ENCODE results near the gene RGP1. TPM values are rescaled to one million over a fixed set of nuclear protein-coding genes. Genes with fewer than 3 reads are reported as not detected.

Gene RGP1
- polyA plus RNA-seq, 1 donor (not counting 4 experiments of a cell fraction or from before 2014, with no cell fraction given), result 18.3 TPM

- no peak overlapping the region for H2AFZ ChIP-seq (ENCODE audit: control insufficient read depth, low read length)
- no peaks in the 10 kb centered on the region for H3K27me3 ChIP-seq (ENCODE audit: control insufficient read depth, extremely low read depth, insufficient read depth, low read length)
- no peak overlapping the region for H3K27ac ChIP-seq (ENCODE audit: control insufficient read depth, insufficient read depth, low read length)
- H3K4me1 ChIP-seq (ENCODE audit: control insufficient read depth, extremely low read depth, insufficient read depth, low read length), result peaks cover 24% of the 10 kb centered on the region
- FAIRE-seq, result no peak
- no peak for DNase-seq (ENCODE audit: low read depth, low spot score)
- peaks cover 3% of the 10 kb centered on the region for H3K9me1 ChIP-seq (ENCODE audit: control insufficient read depth, extremely low read depth, insufficient read depth, low read length)
- H3K4me3 ChIP-seq (ENCODE audit: control insufficient read depth in 2 of 3, extremely low read depth in 1 of 3, insufficient read depth in 2 of 3, low read depth in 1 of 3, low read length in 3 of 3), result no peak overlapping the region
- H3K9ac ChIP-seq (ENCODE audit: control insufficient read depth, extremely low read depth, insufficient read depth, low read length), result no peak overlapping the region
- no peak for TF ChIP-seq CTCF (optimal IDR thresholded peaks at IDR 0.05 in 1 of 3, IDR thresholded peaks at IDR 0.05 in 1 of 3, conservative IDR thresholded peaks at IDR 0.05 in 1 of 3; ENCODE audit: extremely low read depth in 1 of 3, insufficient read depth in 2 of 3, low read length in 3 of 3)
- no peak for TF ChIP-seq EZH2 (IDR thresholded peaks at IDR 0.05; ENCODE audit: low read length)
- dilution Hi-C loops (cut with MboI; ENCODE audit: extremely low pct_ligation_motif_present, low sequenced_read_pairs), result no loop called here
- peaks cover 15 to 27% of the 10 kb centered on the region in 2 experiments for H3K36me3 ChIP-seq (ENCODE audit: control insufficient read depth in 2 of 2, extremely low read depth in 1 of 2, insufficient read depth in 2 of 2, low read length in 2 of 2)
- H3K4me2 ChIP-seq (ENCODE audit: control insufficient read depth, extremely low read depth, insufficient read depth, low read depth, low read length), result peak overlapping the region; percentile 58
- no peaks in the 10 kb centered on the region for H3K9me3 ChIP-seq (ENCODE audit: control insufficient read depth, low read depth, low read length)
- H3K79me2 ChIP-seq (ENCODE audit: control insufficient read depth, insufficient read depth, low read length), result peaks cover 43% of the 10 kb centered on the region
- H4K20me1 ChIP-seq (ENCODE audit: control insufficient read depth, extremely low read depth, insufficient read depth, low read length), result peaks cover 5% of the 10 kb centered on the region
These were observed 3.5 kb upstream of the RGP1 start for GRCh38 chr9:35745569-35745968.

- FAIRE-seq (no peak), DNase-seq (ENCODE audit: low read depth, low spot score) (no peak)
- Histone ChIP-seq H3K9me3 (ENCODE audit: control insufficient read depth, low read depth, low read length) (no peaks in the 10 kb centered on the region), H3K79me2 (ENCODE audit: control insufficient read depth, insufficient read depth, low read length) (peaks cover 43% of the 10 kb centered on the region), H3K9me1 (ENCODE audit: control insufficient read depth, extremely low read depth, insufficient read depth, low read length) (peaks cover 3% of the 10 kb centered on the region), H3K4me2 (ENCODE audit: control insufficient read depth, extremely low read depth, insufficient read depth, low read depth, low read length) (peak overlapping the region; percentile 89), H3K36me3 (ENCODE audit: control insufficient read depth in 2 of 2, extremely low read depth in 1 of 2, insufficient read depth in 2 of 2, low read length in 2 of 2) (peaks cover 19 to 29% of the 10 kb centered on the region in 2 experiments), H3K9ac (ENCODE audit: control insufficient read depth, extremely low read depth, insufficient read depth, low read length) (no peak overlapping the region), H2AFZ (ENCODE audit: control insufficient read depth, low read length) (no peak overlapping the region), H3K4me1 (ENCODE audit: control insufficient read depth, extremely low read depth, insufficient read depth, low read length) (peaks cover 24% of the 10 kb centered on the region), H3K4me3 (ENCODE audit: control insufficient read depth in 2 of 3, extremely low read depth in 1 of 3, insufficient read depth in 2 of 3, low read depth in 1 of 3, low read length in 3 of 3) (peak overlapping the region; percentile 73 to 80 (median 80)), H4K20me1 (ENCODE audit: control insufficient read depth, extremely low read depth, insufficient read depth, low read length) (peaks cover 5% of the 10 kb centered on the region), H3K27me3 (ENCODE audit: control insufficient read depth, extremely low read depth, insufficient read depth, low read length) (no peaks in the 10 kb centered on the region), H3K27ac (ENCODE audit: control insufficient read depth, insufficient read depth, low read length) (no peak overlapping the region)
- TF ChIP-seq CTCF (optimal IDR thresholded peaks at IDR 0.05 in 1 of 3, IDR thresholded peaks at IDR 0.05 in 1 of 3, conservative IDR thresholded peaks at IDR 0.05 in 1 of 3; ENCODE audit: extremely low read depth in 1 of 3, insufficient read depth in 2 of 3, low read length in 3 of 3) (no peak), EZH2 (IDR thresholded peaks at IDR 0.05; ENCODE audit: low read length) (no peak)
- dilution Hi-C loops (cut with MboI; ENCODE audit: extremely low pct_ligation_motif_present, low sequenced_read_pairs), result no loop called here
These were observed 2.5 kb upstream of the RGP1 start for GRCh38 chr9:35746583-35746982.

All from keratinocyte (primary cell).